SK-MEL-5 (cell line): Measurements from ENCODE around the gene LSG1. TPM values are rescaled to one million over a fixed set of nuclear protein-coding genes. Genes with fewer than 3 reads are reported as not detected.
"Not testable (repeated sequence)": the region's sequence is repeated elsewhere in the genome, so short reads cannot be mapped to it uniquely, and the experiment has no call there.

ENCODE experiments used
- DNase-seq: peaks from one replicate; pipeline ENCODE4 v3.0.0-alpha.2; 2016; ENCODE audit warnings: low read depth, low spot score
- in situ Hi-C: cut with HindIII; loops from 2 replicates; pipeline ENCODE4 v1.10.0; 2016; ENCODE audit warnings: low sequenced_read_pairs, high pct_unique_total_duplicates, low pct_unique_long_range_greater_than_20kb
- small RNA-seq, 2 experiments: library from RNA; depleted of rRNA; stranded (forward); fragments of <200 nt; gene quantifications; one replicate each; pipeline ENCODE3, GENCODE V24; 2014
- total RNA-seq: library from RNA; depleted of rRNA; stranded (reverse); fragments of >200 nt; shearing (Covaris generic); gene quantifications from 2 replicates; pipeline ENCODE4 v1.2.3, GENCODE V29; 2014; rRNA removed

The LSG1 gene
- total RNA-seq, 1 experiment from 2014 or later = 75.5 TPM

DNA sequence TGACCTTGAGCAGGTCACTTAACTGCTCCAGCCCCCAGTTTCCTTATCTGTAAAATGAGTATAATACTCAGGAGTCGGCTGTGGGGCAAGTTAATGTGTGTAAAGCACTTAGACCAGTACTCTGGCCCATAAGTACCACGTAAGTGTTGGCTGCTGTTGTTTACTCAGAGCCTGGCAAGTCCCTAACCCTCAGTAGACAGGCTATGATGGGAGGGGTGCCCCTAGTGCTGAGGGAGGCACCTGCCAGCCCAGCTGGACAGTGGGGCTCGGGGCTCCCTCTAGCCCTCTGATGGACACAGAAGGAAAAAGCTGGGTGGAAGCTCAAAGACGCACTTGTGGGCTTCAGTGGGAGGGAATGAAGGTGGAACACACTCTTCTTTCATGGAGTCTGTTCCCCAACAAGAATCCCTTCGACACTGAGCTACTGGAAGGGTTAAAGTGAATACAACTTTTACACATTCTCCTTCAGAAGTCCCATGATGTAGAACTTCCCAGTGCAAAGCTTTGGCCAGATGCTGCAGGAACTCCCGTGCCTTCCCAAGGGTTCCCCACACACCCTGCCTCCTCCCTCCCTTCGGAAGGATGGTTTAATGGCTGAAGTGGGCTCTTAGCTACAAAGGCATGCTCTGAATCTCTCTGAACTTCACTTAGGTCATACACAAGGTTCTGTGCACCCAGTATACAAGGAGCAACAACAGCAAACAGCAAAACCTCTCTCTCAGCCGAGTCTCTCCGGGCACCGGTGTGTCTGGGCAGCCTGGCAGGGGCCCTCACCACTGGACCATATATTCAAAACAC lies 64.2 kb downstream of the LSG1 start:
- DNase-seq = no peak
- in situ Hi-C loops = no loop called here

DNA sequence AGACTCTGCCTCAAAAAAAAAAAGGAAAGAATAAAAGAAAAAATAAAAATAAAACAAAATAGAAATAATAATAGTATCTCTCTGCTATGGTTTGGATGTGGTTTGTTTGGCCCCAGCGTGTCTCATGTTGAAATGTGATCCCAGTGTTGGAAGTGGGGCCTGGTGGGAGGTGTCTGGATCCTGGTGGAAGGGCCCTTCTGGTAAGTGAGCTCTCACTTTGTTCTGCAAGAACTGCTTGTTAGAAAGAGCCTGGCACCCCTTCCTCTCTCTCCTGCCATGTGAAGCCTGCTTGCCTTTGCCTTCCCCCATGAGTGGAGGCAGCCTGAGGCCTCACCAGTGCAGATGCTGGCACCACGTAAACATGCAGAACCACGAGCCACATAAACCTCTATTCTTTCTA lies 65.0 kb downstream of the LSG1 start:
- in situ Hi-C loops = no loop called here
- no peak for DNase-seq

DNA sequence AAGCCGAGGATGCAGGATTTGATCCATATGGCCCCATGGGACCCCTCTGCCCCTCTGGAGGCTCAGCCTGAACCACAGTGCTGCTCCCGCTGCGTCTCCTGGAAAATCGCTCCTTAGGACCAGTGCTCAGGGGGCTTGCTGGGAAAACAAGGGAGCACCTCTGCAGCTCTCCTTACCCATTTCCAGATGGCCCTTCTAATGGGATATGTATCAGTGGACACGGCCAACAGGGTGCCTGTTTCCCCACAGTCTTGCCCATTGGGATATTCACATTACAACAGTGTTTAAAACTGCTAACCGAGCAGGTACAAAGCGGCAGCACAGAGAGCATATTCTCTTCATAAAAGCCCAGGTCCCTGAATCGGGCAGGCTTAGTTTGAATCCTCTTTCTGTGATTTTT lies 65.8 kb downstream of the LSG1 start:
- DNase-seq = no peak
- in situ Hi-C loops = no loop called here

DNA sequence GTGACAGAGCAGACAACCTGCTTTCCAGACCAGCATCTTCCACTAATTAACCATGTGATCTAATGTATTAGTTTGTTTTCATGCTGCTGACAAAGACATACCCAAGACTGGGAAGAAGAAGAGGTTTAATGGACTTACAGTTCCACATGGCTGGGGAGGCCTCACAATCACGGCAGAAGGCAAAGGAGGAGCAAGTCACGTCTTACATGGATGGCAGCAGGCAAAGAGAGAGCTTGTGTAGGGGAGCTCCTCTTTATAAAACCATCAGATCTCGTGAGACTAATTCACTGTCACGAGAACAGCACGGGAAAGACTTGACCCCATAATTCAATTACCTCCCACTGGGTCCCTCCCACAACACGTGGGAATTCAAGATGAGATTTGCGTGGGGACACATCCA lies 66.7 kb downstream of the LSG1 start:
- DNase-seq, in situ Hi-C loops: not testable (repeated sequence)

DNA sequence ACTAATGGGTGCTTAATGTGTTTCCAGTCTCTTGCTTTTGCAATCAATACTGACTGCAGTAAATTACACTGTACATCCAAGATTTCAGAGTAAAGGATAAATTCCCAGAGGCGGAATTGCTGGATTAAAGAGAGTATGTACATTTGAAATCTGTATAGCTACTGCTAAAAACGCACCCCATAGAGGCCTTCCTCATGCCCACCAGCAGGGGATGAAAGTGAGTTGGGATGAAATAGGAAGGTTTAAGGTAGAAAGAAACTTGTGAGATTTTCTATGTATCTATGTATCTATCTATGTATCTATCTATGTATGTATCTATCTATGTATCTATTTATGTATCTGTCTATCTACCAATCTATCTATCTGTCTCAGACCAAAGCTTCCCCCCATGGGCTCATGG lies 67.2 kb downstream of the LSG1 start:
- in situ Hi-C loops = no loop called here
- DNase-seq = peak; percentile 32

DNA sequence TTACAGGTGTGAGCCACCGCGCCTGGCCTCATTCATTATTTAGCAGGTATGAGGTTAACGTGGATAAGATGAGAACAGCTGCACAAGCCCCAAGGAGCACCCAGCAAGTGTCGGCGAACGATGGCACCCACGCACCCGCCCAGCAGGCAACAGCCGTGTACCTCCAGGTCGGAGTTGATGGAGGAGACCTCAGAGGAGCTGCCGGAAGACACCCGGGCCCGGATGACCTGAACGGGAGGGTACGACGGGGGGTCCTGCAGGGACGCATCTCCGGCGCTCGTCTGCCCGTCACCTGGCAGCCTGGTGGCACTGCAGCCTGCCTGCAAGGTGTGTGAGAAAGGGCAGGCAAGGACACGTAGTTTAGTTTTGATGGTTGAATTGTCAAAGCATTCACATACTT lies 67.9 kb downstream of the LSG1 start:
- in situ Hi-C loops = no loop called here
- no peak for DNase-seq

DNA sequence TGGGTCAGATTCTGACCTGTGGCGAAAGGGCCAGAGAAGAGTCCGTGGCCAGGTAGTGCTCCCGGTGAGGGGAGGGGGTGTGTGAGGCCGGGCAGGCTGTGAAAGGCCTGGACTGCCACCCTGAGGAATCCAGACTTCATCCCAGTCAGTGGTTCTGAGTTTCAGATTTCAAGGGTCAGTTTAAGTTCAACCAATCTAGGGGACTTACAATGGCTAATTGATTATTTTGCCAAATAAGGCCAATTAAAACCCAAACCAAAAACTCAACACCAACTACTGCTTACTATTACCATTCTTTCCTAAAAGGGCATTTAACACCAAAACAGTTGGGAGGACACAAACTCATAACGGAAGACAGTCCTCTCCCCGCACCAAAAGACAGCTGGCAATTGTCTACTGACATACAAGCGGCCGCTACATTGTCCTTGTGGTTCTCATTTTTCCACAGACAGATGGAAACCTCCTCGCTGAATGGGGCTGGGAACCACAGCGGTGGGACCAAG lies 69.3 kb downstream of the LSG1 start:
- no peak for DNase-seq
- in situ Hi-C loops = no loop called here

DNA sequence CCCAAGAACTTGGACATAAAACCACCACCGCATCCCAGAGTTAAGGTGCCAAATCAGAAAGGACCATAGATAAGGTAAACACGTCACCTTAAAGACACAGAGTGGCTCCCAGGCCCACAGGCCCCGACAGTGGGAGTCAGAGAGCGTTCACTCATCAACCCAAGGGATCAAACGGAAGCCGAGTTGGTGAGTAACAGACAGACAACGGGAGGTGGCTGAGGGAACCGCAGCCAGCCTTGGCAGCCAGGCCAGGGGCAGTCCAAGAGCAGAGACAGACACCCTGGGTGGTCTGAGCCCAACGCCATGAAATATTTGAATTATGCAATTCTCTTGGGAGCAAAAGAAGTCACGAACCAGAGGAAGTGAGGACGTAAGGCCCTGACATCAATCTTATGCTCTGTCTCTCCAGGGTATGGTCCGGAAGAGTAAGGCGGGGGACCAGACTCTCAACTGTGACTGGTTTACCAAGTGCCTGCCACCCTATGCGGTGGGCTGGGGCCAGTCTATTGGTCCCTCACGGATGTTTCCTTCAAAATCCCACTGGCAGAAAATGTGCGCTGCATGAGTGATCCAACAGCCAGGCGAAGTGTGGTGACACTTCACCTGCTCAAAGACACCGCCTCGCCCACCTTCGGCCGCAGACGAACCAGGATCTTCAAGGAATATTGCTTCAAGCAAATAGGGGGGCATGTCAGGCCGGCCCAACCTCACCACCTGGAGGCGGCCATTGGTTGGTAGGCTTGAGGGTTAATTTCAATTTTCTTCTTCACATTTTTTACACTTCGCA lies 73.0 kb downstream of the LSG1 start:
- DNase-seq = no peak
- in situ Hi-C loops = no loop called here

DNA sequence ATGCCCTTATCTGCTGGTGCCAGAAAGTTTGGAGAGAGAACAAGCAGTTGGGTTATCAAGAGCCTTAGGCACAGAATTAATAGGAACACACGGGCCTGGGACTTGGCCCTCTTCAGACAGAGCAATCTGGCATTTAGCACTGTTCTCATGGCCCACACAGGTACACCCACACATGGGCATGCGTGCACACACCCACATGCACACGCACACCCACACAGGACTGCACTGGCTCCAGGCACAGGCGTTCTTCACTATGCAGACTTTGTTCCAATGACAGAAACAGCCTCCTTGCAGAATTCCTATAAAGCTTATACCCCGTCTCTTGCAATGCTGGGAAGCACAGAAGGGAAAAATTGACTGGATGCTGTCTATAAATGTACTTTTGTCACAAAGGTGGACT lies 75.1 kb downstream of the LSG1 start:
- in situ Hi-C loops = no loop called here
- DNase-seq = no peak

DNA sequence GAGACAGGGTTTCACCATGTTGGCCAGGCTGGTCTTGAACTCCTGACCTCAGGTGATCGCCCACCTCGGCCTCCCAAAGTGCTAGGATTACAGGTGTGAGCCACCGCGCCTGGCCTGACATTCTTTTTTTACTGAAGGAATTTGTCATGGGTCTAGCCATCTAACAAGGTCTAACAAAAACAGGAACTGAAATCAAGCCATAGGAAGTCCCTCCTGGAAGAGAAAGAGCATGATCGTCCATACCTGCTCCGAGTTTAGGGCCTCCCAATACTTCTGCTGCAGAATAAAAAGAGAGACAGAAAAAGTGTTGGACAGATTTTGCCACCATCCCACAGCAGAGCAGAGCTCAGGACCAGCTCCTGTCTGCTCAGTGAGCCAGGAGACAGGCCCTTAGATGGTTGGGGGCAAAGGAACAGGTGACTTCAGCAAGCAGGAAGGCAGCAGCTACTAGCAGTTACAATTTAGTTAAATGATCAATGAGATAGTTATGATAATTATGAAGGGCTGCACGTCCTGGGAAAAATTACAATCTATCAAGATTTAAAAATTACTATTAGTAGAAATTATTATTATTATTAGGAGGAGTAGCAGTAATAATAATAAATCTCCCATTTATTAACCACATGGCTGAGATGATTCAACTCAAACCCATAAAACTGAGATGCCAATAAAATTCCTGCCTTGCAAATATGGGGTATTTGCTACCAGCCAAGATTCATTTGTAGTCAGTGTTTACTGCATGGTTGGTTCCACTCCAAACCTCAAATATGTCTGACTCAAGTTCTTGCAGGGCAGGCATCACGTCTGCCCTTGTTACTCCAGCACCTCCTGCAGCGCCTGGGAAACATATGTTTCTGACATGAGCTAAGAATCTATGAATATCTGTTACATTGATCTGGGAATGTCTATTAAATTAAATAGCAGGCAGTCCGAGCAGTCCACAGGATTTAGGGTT lies 78.9 kb downstream of the LSG1 start:
- in situ Hi-C loops = no loop called here
- DNase-seq = peak; percentile 87

Small RNA genes within 50 kb of the gene (small RNA-seq; reads per million reads assigned to genes)
- 0 reads per million in 2 experiments for gene AC046143.2

Other genes with a start within 250 kb of the LSG1 start
- 95.1 and 102 TPM in 2 replicates for gene ATP13A3, start 185.2 kb downstream of the LSG1 start, total RNA-seq
- gene TMEM44, start 38.8 kb downstream of the LSG1 start, total RNA-seq = 4.9 and 6.0 TPM in 2 replicates
- 18.8 and 21.2 TPM in 2 replicates for gene FAM43A, start 13.7 kb upstream of the LSG1 start, total RNA-seq